Measurements from ENCODE around the gene BEND5.

The BEND5 gene

DNA sequence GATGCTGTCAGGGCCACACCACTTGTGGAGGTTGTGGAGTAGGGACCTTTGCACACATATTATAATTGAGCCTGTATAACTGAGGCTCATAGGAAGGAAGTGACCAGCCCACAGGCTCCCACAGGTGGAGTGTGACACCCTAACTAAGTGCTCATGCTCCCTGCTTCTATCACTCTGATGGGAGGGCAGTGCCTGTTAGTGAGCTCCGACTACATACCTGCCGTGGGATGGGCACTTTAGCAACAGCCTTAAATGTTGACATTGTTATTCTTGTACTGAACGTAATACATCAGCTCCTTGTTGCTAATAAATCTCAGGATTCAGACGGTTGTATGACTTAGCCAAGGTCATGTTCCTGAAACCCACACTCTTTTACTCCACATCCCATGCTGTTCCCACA lies 58.0 kb downstream of the BEND5 start:
- no peak for DNase-seq (ENCODE audit: low read depth)

DNA sequence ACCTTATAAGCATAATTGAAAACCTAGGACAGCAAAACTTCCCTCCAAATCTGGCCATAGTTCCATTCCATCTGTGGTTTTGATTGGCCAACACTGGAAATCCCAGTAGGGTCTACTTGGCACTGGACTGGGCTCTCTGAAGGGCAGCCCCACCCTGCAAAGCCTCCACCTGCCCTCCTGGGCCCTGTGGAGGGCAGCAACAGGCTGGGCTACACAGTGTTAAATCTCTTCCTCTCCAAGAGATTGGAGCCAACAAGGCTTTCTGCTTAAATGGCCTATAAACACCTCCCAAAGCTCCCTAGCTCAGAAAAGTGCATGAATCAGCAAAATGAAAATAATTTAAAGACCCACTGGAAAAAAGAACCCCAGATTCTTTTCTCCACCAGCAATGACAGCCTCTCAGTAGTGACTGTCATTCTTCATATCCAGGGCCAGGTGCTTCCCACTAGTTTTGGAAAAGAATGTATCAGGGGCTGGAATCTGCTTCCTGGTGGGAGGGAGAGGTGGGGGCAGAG lies 58.5 kb downstream of the BEND5 start:
- DNase-seq (ENCODE audit: low read depth) = no peak

DNA sequence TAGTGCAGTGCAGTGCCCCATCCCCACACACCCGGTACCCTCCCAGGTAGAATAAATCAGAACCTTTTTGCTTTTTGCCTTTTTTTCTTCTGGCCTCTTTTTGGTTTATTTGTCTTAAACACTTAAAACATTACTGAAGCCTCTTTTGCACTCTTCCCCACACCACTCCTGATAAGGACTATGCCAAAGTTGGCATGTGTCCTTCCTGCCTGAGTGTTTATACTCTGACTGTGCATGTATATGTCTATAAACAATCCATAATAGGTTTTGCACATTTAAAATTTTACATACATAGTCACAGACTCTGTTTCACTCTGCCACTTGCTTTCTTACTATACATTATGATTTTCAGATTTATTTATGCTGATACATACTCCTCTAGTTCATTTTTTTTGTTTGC lies 59.6 kb downstream of the BEND5 start:
- DNase-seq (ENCODE audit: low read depth) = no peak

DNA sequence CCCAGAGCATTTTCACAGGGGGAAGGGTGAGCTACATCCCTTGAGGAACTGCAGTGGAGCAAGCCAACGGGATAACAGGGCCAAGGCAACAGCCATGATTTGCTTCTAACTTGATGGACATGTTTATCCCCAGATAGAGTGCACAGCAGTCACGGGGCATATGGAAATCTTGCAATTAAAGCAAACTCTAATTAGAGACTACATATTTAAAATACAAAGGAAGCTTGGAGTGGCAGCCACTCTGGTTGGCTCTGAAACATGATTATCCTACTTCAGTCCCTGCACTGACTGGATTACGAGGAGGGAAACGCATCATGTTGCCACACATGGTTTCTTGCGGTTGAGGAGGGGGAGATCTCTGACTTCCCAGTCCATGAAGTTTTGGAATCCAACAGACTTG lies 60.8 kb downstream of the BEND5 start:
- no peak for DNase-seq (ENCODE audit: low read depth)

DNA sequence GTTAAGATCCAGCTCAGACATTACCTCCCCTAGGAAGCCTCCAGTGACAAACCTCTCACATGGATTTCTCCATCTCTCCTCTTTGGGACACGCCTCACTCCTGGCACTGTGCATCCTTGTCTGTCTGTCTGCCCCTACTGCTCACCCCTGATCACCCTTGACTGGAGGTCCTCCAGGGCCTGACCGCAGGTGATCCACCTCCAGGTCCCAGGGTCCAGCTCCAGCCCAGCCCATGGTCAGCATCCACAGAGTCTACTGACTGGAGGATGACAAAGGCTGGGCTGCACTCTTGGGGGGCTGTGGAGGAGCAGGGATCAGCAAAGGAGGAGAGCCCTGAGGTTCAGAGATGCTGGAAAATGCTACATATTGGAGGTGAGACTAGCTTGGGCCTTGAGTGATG lies 65.8 kb downstream of the BEND5 start:
- no peak for DNase-seq (ENCODE audit: low read depth)

DNA sequence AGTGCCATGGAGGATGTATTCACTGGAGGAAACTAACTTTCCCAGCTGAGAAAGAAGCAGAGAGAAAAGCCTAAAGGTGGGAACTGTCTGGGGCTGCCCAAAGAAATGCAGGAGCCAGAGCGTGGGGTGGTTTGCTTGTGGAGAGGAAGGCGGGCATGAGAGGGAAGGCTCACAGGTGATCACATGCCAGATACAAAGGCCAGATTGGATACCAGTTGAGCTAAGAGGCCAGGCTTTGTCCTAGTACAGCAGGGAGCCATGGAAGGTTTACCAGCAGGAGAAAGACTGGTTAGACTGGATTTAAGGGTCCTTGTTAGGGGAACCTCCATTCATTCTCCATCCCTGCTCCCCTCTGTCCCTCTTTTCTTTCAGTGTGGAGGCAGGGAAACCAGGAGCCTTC lies 66.4 kb downstream of the BEND5 start:
- DNase-seq (ENCODE audit: low read depth) = no peak

DNA sequence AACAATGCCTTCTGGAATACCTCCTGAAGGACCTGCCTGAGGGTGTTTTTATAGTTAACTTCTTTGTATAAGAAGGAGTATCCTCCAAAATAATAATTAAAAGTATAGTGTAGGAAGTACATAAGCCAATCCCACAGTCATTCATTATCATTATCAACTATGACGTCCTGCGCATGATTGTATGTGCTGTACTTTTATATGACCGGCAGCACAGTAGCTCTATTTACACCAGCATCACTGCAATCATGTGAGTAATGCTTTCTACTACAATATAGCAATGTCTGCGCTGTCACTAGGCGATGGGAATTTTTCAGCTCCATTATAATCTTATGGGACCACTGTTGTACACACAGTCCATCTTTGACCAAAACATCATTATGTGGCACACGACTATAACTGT lies 72.0 kb downstream of the BEND5 start:
- no peak for DNase-seq (ENCODE audit: low read depth)

DNA sequence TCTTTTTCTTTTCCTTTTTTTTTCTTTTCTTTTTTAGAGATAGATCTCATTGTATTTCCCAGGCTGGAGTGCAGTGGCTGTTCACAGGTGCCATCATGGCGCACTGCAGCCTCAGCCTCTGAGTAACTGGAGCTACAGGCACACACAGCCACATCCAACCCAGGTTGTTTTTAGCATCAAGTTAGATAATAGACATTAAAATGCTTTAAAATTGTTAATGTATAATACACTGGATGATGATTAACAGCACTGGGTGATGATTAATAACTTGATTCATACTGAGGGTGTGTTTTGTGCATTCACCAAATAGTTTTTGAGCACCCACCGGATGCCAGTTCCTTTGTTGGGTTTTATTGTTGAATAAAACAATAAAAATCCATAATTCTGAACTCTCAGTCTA lies 75.2 kb downstream of the BEND5 start:
- no peak for DNase-seq (ENCODE audit: low read depth)

DNA sequence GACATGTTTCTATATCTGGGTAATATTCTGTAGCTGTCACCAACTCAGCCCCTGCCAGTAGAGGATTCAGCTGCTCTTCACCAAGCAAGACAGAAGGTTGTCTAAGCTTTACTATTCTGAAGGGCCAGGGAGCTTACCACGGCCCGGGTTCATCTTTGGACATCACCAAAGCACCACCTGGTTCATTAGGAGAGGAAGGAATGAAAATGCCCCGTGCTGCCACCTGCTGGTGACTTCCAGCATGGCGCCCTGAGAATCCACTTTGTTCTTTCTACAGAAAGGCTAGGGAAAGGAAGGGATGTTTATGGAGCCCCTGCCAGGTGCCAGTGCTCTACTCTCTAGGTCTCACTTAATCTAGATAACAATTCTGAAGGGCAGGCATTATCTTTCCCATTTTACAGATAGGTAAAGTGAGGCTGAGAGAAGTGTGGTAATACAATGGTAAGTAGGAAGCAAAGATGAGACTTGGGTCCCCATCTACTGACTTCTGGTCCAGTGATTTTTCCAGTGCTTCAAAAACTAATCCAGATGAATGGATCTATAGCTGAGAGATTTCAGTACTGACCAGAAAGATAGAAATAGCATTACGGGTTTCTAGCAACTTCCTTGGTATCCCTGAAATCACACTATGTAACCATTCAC lies 79.5 kb downstream of the BEND5 start:
- DNase-seq (ENCODE audit: low read depth) = peak; percentile 16

DNA sequence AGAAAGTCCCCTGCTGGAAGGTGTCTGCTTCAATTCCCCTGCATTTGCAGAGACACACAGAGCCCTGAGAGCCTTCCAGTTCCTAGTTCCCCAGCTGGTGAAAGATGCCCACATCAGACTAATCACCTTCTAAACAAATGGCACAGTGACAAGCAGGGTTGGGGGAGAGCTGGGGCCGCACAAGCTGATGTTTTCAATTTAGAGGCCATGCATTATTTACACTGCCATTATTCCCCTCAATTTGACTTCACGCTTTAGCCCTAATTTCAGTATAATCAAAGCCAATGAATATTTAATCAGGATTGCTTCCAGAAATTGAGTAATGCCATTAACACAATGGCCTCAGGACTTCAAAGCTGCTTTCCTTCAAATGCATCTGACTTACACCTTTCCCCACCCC lies 81.5 kb downstream of the BEND5 start:
- no peak for DNase-seq (ENCODE audit: low read depth)

DNA sequence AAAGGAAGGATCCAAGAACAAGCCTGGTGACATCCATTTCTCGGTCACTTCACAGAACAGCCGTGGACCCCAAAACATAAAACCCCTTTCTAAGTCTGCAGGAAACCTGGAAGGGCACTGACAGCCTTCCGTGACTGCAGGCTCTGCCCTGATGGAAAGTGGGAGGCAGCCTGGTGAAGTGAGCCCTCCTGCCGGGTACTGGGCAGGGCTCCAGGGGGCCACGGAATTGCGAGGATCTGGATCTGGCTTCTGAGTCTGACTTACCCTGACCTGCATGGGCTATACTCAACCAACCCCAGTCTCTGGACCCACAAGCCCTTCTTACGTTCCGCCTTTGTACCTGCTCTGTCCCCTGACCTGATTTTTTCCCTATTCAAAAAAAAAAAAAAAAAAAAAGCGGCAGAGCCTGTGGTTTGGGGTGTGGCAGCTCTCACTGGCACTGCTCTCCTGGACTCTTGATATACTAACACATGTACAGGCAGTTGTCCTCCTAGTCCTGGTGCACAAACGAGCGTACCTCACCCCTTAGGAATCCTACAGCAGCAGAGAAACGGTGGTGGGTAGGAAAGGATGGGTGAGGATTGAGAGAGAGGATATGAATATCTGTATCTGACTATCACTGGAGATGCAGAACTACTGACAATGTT lies 82.9 kb downstream of the BEND5 start:
- no peak for DNase-seq (ENCODE audit: low read depth)

DNA sequence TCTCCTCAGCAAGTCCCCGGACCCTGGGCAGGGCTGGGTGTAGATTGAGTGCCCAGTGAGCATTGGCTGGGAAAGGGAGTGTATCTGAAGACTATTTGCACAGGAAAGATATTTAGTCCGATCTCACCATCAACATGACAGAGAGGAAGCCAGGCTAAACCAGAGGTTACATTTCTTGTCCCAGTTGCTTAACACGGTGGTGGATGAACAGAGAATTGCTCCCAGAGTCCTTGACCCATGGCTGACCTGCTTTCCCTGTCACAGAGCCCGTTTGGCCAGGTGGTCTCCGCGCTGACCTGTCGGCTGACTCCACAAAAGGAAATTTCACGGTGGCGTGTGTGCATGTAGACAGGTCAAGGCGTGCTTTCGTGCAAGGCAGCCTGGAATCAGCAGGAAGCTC lies 83.5 kb downstream of the BEND5 start:
- DNase-seq (ENCODE audit: low read depth) = no peak

DNA sequence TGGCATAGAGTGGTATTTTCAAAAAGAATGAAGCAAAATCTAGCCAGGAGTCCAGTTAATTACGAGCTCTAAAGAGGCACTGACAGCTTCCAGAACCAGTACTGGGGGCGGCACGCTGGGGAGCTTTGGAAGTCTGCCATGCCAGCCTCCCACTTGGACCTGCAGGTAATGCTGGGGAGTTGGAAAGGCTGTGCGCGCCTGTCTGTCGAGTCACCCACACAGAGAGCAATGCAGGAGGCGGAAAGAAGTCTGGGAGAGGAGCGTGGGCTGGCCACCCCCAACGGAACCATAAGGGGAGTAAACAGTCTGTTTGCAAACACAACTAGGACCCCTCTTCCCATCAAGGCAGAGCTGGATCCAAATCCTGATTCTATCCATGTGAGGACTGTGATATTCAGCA lies 84.5 kb downstream of the BEND5 start:
- no peak for DNase-seq (ENCODE audit: low read depth)

DNA sequence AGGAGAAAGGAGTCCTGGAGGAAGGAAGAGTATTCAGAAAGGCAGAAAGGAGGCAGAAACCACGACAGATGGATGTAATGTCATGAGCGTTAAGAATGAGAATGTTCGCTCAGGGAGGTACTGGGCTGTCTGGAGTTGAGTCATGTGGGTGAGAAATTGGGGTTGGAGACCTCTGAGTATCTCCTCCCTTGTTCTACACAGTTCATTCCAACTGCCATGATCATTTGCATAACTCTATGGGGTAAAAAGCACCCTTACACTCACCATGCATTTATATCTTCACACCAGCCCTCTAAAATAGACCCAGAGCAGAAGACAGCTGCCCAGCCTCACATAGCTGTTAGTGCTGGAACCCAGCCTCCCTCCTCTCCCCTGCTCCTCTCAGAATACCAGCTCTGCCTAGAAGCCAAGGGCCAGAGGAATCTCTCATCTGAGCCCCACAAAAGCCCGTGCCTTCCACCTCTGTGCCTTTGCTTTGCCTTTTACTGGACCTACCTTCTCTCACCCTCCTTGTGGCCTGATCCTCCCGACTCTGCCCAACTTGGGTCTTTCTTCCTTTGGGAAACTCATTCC lies 85.2 kb downstream of the BEND5 start:
- DNase-seq (ENCODE audit: low read depth) = no peak

DNA sequence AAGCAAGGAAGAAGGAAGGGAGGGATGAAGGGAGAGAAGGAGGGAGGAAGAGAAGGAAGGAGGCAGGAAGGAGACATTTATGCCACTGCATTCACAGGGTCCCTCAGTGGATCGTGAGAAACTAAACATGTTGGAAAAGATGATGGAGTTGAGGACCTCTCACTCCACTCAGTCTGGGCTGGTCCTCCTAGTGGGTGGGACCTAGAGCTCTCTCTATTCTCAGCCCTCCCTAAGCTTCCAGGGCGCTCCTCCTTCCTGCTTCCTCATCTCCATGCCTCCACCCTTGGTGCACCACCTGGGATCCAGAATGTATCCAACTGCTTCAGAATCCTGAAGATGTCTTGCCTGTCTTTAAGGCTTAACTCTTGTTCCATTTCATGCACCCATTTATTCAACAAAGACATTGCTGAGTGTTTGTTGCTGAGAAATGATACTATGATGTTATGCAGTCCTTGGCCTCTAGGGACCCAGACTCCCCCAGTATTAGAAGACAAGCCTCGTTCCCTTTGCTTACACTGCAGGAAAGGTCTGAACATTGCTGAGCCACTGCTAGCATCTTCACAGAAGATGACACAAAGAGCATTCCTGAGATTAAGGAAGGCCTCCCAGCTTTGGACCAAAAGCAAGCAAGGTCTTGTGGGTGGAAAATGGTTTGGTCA lies 88.5 kb downstream of the BEND5 start:
- no peak for DNase-seq (ENCODE audit: low read depth)

DNA sequence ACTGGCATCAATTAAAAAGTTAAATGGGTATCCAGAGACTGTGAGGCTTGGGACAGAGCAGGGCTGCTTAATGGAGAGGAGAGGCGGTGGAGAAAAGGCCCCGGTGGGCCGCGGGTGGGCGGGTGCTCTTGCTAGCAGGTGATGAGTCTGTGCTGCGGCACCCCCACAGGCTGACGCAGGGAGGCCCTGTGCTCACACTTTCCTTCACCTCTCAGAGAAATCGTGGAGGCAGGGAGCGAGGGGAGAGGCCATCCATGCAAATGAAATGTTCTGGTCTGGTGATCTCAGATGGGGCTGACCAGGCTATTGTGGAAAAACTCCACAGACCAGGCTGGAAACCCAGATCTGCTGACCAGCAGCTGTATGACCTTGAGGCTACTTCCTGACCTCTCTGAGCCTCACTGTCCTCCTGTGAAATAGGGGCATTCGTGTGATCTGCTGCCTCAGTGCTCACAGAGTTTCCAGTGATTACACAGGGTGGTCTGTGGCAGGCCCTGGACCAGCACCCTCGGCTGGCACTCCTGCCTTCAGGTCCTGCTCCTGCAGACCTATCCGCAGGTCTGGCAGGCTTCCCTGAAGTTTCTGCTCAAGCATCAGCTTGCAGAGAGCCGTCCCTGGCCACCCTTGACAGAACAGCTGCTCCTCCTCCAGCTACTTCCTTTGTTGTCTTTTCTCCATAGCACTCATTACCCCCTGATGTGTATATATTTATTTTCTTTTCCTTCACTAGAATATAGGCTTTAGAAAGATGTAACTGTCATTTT lies 89.2 kb downstream of the BEND5 start:
- DNase-seq (ENCODE audit: low read depth) = no peak

DNA sequence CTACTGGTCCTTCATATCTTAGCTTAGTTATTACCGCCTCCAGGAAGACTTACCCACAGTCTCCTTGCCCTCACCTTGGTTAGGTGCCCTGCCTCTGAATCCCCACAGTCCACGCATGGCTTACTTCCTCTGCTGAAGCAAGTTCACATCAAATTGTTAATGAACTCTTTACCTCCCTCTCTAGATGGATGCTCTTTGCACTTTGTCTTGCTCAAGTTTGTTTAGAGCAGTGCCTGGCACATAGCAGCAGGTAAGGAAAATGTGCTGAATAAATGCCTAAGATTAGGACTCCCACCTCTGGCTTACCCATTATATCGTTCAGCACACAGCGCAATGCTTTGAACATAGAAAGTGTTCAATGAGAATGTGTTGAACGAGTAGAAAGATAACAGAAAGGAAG lies 90.5 kb downstream of the BEND5 start:
- no peak for DNase-seq (ENCODE audit: low read depth)

DNA sequence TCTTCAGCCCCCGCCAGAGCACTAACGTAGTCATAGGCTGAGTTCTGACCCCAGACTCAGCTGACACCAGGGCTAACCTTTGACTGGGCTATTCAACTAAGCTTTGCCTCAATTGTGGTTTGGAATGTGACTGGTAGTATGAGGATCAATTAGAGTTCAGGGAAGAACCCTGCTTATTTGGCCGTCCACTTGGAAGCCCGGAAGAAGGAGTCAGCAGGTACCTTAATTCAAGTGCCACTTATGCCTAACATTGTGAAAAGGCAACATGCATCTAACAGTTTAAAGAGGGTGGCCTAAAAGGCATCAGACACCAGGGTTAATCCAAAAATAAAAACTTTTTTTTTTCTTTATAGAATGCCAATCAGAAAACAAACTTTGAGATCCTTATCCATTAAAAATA lies 92.3 kb downstream of the BEND5 start:
- no peak for DNase-seq (ENCODE audit: low read depth)

DNA sequence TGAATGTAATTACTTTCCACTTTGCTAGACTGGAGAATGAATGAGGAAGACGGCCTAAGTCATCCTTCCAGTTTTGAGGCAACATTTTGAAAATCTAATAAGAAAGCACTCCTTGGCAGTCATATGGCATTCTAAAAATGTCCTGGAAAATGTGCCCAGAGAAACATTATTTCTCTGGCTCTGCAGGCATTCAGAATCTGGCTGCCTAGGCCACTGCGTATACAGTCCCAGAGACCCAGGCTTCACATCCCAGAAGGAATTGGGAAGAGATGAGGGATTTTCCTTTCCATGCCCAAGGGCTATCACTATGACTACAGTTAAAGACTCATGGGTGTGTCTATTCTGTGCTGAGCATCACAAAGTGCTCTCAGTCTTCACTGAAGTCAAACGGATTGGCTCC lies 92.9 kb downstream of the BEND5 start:
- no peak for DNase-seq (ENCODE audit: low read depth)

DNA sequence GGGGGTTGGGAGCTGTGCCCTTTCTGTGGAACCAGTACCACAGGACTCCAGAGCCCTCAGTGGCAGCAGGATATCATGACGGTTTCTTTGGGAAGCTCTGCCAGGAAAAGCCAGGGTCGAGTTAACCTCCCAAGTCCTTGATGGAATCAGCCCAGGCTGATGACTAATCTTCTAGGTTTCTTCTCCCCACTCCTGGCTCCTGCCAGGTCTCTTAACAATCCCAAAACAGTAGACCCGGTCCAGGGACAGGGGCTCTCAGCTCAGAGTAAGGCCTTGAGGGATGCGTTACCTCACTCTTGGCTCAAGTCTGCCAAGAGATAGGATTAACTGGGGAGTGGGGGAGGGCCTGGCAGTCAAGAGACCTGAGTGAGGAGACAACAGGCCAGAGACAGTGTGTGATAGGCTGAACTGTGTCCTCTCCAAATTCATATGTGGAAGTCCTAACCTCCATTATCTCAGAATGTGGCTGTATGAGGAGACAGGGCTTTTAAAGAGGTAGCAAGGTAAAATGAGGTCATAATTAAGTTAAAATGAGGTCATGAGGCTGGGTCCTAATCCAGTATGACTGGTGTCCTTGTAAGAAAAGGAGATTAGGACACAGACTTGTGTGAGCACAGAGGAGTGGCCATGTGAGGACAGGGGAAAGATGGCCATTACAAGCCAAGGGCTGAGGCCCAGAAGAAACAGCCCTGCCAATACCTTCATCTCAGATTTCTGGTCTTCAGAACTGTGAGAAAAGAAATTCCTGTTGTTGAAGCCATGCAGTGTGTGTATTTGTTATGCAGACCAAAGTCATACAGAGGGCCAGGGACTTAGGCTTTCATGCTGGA lies 95.0 kb downstream of the BEND5 start:
- no peak for DNase-seq (ENCODE audit: low read depth)

DNA sequence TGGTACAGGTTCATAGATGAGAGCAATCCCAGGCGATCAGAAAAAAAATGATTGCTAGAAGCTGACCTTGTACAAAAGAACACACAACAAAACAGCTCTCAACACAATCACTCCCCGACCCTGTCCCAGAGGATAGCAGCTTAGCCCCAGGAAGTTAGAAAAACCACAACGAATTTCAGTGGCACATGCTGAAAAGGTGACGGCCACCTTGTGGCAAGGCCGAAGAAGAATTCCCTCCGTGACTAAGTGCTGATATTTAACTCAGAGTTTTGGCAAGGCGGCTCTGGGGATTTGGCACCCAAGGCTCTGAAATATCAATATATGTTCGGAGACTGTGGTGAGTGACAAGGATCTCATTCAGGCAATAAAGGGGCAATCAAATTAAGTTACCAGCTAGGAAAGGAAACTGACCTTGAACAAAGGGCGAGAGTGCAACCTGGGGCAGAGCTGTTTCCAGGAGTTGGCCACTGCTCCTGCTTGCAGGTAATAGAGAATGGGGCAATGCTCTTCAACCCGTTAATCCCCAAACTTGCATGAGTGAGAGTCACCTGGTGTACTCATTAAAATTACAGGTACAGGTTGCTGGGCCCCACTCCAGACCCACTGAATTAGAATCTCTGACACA lies 96.2 kb downstream of the BEND5 start:
- no peak for DNase-seq (ENCODE audit: low read depth)

Data from stimulated activated CD4-positive, alpha-beta T cell treated with anti-CD3 and anti-CD28 coated beads, Interleukin-2, amount 100 ng/mL, for 4 hours (primary cell).